Measurements from ENCODE around the gene PCNX3. TPM values are rescaled to one million over a fixed set of nuclear protein-coding genes. Genes with fewer than 3 reads are reported as not detected.
A peak's percentile ranks its signal among the peaks of the same experiment; 100 is the strongest.

Gene PCNX3
- total RNA-seq, 2 donors from 2014 or later = 37.5 to 39.5 TPM

DNA sequence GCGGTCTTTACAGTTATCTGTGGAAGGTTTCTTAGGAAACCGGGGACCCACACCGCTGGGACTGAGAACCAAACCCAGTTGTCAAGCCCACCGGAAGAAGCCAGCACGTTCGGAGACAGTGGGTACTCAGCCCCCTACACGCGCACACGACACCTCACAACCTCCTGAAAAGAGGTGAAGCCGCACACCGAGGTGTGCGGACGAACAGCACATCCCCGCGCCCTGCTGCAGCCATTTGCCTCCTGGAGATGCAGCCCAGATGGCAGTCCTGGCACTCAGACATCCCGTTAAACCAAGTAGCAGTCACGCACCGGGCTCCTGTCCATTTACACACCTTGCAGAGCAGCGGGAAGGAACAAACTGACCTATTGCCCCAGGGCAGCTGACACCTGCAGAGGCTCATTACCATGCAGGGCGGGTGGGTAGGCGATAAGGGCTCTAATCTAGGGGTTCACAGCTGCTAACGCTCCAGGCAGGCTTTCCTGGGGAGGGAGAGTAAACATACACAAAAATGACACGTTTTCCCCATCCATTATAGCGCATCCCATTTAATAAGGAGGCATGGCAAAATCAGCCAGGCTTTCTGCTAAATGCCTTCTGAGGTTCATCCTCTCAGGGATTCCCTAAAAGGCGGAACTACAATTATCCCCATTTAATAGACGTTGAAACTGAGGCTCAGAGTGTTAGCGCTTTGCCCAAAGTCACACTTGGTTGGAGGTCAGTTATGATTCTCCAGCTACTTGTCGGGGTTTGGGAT is 40.6 kb upstream of the PCNX3 start:
- peaks cover 9% of the 10 kb centered on the region for H3K36me3 ChIP-seq
- H3K27ac ChIP-seq = peak overlapping the region; percentile 96 to 97
- peaks cover 38 to 61% of the 10 kb centered on the region in 2 donors for H3K4me1 ChIP-seq (ENCODE audit: control insufficient read depth in 1 of 2, low read depth in 2 of 2)
- DNase-seq (ENCODE audit: low spot score) (no peak), ATAC-seq (ENCODE audit: insufficient number of reproducible peaks, low FRiP score, low read depth) (no peak)
- H3K4me3 ChIP-seq = peak overlapping the region; percentile 93
- no peaks in the 10 kb centered on the region for H3K27me3 ChIP-seq (replicated peaks; ENCODE audit: insufficient read depth)
- no peaks in the 10 kb centered on the region for H3K9me3 ChIP-seq
- TF ChIP-seq, protein P1, sequence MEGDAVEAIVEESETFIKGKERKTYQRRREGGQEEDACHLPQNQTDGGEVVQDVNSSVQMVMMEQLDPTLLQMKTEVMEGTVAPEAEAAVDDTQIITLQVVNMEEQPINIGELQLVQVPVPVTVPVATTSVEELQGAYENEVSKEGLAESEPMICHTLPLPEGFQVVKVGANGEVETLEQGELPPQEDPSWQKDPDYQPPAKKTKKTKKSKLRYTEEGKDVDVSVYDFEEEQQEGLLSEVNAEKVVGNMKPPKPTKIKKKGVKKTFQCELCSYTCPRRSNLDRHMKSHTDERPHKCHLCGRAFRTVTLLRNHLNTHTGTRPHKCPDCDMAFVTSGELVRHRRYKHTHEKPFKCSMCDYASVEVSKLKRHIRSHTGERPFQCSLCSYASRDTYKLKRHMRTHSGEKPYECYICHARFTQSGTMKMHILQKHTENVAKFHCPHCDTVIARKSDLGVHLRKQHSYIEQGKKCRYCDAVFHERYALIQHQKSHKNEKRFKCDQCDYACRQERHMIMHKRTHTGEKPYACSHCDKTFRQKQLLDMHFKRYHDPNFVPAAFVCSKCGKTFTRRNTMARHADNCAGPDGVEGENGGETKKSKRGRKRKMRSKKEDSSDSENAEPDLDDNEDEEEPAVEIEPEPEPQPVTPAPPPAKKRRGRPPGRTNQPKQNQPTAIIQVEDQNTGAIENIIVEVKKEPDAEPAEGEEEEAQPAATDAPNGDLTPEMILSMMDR (IDR thresholded peaks at IDR 0.05) = no peak

DNA sequence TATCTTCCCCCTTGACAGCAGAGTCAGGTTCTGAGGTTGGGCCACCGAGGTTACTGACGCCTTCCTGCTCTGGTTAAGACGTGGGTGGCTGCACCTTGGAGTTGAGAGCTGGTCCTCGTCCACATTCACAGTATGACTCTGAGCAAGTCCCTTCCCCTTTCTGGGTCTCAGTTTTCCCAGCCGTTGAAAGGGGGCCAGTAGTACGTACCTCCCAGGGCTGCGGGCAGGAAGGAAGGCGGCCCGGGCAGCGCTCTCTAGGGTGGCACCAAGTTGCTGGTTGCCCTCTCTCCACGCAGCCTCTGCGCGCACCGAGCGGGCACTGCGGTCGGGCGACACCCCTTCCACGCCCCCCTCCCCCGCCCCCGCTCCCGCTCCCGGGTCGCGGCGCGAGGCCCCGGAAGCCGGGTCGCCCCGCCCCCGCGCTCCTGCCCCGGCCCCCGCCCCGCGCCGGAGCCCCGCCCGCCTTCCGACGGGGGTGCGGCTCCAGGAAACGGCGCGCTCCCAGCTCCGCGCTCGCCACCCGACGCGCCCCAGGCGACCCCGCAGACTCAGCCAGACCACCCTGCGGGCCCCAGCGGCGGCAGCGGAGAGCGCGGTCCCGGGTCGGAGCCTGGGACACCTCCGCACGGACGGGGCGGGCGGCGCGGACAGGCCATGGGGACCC is 39.9 kb upstream of the PCNX3 start, which contains the start of gene EHBP1L1:
EHBP1L1 (plus strand) TSS at position 486 of the 664 bp plus-strand sequence. CDS start 250 bp downstream, outside the sequence.
- peaks cover 16% of the 10 kb centered on the region for H3K36me3 ChIP-seq
- peak within 1 kb of the TSS; percentile 93 for H3K4me3 ChIP-seq
- no peaks in the 10 kb centered on the region for H3K27me3 ChIP-seq (replicated peaks; ENCODE audit: insufficient read depth)
- H3K4me1 ChIP-seq (ENCODE audit: control insufficient read depth in 1 of 2, low read depth in 2 of 2) = peaks cover 37 to 59% of the 10 kb centered on the region in 2 donors
- DNase-seq (ENCODE audit: low spot score) = no peak
- no peak for ATAC-seq (ENCODE audit: insufficient number of reproducible peaks, low FRiP score, low read depth)
- TF ChIP-seq, protein P1 (IDR thresholded peaks at IDR 0.05) = no peak
- peak within 1 kb of the TSS; percentile 96 to 97 for H3K27ac ChIP-seq
- H3K9me3 ChIP-seq = no peaks in the 10 kb centered on the region

DNA sequence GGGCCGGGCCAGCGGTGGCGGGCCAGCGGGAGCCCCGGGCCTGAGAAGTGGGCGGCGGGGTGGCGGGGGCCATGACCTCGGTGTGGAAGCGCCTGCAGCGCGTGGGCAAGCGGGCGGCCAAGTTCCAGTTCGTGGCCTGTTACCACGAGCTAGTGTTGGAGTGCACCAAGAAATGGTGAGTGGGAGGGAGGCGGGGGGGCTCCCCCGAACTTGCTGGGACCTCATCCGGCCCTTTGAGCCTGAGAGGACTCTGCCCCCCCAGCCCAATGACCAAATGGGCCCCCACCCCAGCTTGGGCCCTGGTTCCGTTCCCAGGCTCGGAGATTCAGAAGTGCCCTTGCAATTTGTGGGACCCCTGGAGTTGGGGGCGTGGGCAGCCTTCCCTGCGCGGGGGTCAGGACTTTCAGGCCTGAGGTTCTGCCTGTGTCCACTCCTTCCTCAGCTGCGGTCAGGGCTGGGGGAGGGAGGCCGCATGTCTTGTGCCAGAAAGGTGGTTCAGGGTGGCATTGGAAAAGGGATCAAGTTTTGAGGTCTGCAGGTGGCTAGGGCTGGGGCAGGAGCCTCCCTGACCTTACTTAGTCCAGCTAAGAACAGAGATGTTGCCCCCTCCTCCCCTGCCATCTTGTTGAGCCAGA is 39.2 kb upstream of the PCNX3 start:
- TF ChIP-seq, protein P1 (IDR thresholded peaks at IDR 0.05) = no peak
- Histone ChIP-seq H3K36me3 (peaks cover 23% of the 10 kb centered on the region), H3K4me1 (ENCODE audit: control insufficient read depth in 1 of 2, low read depth in 2 of 2) (peaks cover 31 to 52% of the 10 kb centered on the region in 2 donors), H3K4me3 (peak overlapping the region; percentile 93), H3K27me3 (replicated peaks; ENCODE audit: insufficient read depth) (no peaks in the 10 kb centered on the region), H3K9me3 (no peaks in the 10 kb centered on the region), H3K27ac (peak overlapping the region; percentile 96 to 97)
- ATAC-seq (ENCODE audit: insufficient number of reproducible peaks, low FRiP score, low read depth) (no peak), DNase-seq (ENCODE audit: low spot score) (no peak)

DNA sequence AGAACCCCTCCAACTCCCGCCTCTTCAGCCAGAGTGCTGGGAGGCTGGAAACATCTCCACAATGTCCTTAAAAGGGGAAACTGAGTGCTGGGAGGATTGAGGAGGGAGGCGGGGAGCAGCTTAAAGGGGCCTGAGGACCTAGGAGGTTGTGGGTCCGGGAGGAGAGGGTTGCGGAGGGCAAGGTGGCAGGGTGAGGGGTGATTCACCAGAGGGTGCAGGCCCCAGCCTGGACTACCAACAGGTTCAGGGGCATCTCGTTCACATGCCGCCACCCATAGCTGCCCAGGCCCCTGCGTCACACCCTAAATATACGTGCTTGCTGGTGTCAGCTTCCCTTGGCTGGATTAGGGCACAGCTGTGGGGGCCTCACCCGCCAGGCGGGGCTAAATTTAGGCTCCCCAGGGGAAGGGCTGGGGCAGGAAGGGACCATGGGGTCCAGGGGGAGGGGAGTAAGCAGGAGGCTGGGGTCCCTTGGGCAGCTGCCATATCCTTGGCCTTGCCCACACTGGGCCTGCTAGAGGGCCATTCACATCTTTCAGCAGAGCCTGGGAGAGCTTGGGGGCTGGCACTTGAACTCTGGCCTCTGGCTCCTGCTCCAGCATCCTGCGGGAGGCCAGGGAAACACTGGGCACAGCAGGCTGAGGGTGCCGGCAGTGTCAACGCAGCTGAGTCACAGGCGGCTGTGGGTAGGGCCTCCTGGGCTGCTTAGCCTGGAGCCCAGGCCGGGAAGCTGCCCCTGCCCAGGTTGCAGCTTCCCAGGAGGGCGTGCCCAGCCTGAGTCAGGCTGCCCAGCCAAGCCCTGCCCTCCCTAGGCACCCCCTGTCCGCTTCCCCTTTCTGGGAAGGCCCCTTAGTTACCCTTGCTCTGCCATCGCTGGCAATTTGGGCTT is 38.5 kb upstream of the PCNX3 start:
- H3K27ac ChIP-seq = peak overlapping the region; percentile 96 to 97
- peak; percentile 62 for DNase-seq (ENCODE audit: low spot score)
- peak overlapping the region; percentile 93 for H3K4me3 ChIP-seq
- H3K27me3 ChIP-seq (replicated peaks; ENCODE audit: insufficient read depth) = no peaks in the 10 kb centered on the region
- ATAC-seq (ENCODE audit: insufficient number of reproducible peaks, low FRiP score, low read depth) = peak; percentile 34
- TF ChIP-seq, protein P1 (IDR thresholded peaks at IDR 0.05) = no peak
- peaks cover 23 to 45% of the 10 kb centered on the region in 2 donors for H3K4me1 ChIP-seq (ENCODE audit: control insufficient read depth in 1 of 2, low read depth in 2 of 2)
- peaks cover 31% of the 10 kb centered on the region for H3K36me3 ChIP-seq
- no peaks in the 10 kb centered on the region for H3K9me3 ChIP-seq

Measured in thoracic aorta (tissue), 2 donors.